Thoracic aorta (tissue), 2 donors: ENCODE measurements around the gene ANKRD17. TPM values are rescaled to one million over a fixed set of nuclear protein-coding genes. Genes with fewer than 3 reads are reported as not detected.
"Not testable (repeated sequence)": the region's sequence is repeated elsewhere in the genome, so short reads cannot be mapped to it uniquely, and the experiment has no call there.

Source experiments
- ATAC-seq: fragments of 150-250 bp; one replicate; pipeline ENCODE4 v1.8.0; 2017; ENCODE audit warnings: low read depth; ENCODE audit not compliant: insufficient number of reproducible peaks, low FRiP score
- DNase-seq: peaks from one replicate; pipeline ENCODE4 v3.0.0-alpha.2; 2020; ENCODE audit warnings: low spot score
- H3K27ac ChIP-seq, 2 donors: fragments of 200-600 bp; sonication (generic); 1 replicate in 1 of 2; 2 replicates in 1 of 2; pipeline ENCODE4 v1.5.1; 2016; ENCODE audit warnings: mild to moderate bottlenecking in 2 of 2, moderate library complexity in 2 of 2
- H3K27me3 ChIP-seq: fragments of 200-600 bp; sonication (generic); replicated peaks from 2 replicates; pipeline ENCODE4 v1.6.0; 2016; ENCODE audit warnings: mild to moderate bottlenecking; ENCODE audit not compliant: insufficient read depth
- H3K36me3 ChIP-seq: fragments of 200-600 bp; sonication (generic); one replicate; pipeline ENCODE4 v1.5.1; 2016
- H3K4me1 ChIP-seq, 2 donors: fragments of 200-600 bp; sonication (generic); 1 replicate in 1 of 2; 2 replicates in 1 of 2; pipeline versions ENCODE4 v1.5.1 to v1.6.0; 2016; ENCODE audit warnings: low read depth in 2 of 2, mild to moderate bottlenecking in 1 of 2; ENCODE audit not compliant: control insufficient read depth in 1 of 2
- H3K4me3 ChIP-seq: fragments of 200-600 bp; sonication (generic); 2 replicates; pipeline ENCODE4 v1.5.1; 2016; ENCODE audit warnings: mild to moderate bottlenecking
- H3K9me3 ChIP-seq: fragments of 200-600 bp; sonication (generic); 2 replicates; pipeline ENCODE4 v1.5.1; 2016
- total RNA-seq, 2 donors: library from RNA; depleted of rRNA; stranded (reverse); fragments of >200 nt; gene quantifications; one replicate each; pipeline versions ENCODE4 v1.1.0 to v1.2.3, GENCODE V29; 2016
- TF ChIP-seq, protein P1 (sequence below): fragments of 200-600 bp; sonication (generic); IDR thresholded peaks from one replicate; pipeline ENCODE4 v1.5.1; 2019; ENCODE audit warnings: antibody characterized with exemption

ANKRD17 gene, protein sequence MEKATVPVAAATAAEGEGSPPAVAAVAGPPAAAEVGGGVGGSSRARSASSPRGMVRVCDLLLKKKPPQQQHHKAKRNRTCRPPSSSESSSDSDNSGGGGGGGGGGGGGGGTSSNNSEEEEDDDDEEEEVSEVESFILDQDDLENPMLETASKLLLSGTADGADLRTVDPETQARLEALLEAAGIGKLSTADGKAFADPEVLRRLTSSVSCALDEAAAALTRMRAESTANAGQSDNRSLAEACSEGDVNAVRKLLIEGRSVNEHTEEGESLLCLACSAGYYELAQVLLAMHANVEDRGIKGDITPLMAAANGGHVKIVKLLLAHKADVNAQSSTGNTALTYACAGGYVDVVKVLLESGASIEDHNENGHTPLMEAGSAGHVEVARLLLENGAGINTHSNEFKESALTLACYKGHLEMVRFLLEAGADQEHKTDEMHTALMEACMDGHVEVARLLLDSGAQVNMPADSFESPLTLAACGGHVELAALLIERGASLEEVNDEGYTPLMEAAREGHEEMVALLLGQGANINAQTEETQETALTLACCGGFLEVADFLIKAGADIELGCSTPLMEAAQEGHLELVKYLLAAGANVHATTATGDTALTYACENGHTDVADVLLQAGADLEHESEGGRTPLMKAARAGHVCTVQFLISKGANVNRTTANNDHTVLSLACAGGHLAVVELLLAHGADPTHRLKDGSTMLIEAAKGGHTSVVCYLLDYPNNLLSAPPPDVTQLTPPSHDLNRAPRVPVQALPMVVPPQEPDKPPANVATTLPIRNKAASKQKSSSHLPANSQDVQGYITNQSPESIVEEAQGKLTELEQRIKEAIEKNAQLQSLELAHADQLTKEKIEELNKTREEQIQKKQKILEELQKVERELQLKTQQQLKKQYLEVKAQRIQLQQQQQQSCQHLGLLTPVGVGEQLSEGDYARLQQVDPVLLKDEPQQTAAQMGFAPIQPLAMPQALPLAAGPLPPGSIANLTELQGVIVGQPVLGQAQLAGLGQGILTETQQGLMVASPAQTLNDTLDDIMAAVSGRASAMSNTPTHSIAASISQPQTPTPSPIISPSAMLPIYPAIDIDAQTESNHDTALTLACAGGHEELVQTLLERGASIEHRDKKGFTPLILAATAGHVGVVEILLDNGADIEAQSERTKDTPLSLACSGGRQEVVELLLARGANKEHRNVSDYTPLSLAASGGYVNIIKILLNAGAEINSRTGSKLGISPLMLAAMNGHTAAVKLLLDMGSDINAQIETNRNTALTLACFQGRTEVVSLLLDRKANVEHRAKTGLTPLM (N-terminal part only)
- total RNA-seq: 10 to 100 TPM; 49.3 to 58.8 TPM

DNA sequence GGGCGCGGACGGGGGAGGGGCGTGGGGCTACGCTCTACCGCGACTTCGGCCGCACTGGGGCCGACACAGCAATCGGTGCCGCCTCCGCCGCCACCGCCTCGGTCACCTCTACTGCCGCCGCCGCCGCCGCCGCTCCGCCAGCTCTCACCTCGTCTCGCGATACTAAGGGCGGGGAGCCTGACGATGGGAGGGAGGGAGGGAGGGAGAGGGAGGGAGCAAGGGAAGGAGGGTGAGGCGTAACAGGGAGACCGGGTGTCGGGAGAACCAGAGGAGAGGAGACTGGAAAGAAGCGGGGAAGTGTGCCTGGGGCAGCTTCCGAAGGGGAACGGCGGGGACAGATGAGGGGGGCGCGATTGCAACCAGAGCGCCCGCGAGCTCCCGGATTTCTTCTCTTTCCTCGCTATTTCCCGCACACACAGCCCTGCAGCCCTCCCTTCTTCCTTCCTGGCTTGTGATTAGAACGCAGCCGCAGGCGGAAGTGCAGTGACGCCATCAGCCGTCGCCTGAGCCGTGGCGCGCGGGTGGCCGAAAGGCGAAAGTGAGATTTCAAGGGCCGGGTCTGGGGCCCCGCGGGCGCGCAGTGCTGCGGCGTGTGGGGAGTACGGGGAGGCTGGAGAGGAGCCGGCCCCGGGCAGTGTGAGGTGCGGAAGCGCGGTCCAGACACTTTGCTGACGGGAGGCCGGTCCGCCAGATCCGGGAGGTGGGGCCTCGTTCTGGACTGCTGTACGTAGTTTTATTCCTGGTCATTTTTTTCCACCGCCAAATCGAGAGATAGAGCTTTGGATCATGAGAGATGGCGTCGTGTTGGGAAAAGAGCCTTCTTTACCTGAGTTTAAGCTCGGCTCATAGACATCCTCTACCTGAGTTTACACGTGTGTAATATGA lies at the start of gene ANKRD17:
Gene ANKRD17 (minus strand): TSS at position 113 of the 885 bp plus-strand sequence. CDS start 130 bp downstream, outside the sequence.
- ATAC-seq (peak; percentile 96), DNase-seq (peak; percentile 74)
- H3K36me3 ChIP-seq: no peaks in the 10 kb centered on the region
- H3K4me3 ChIP-seq: peak within 1 kb of the TSS; percentile 79
- TF ChIP-seq, protein P1, sequence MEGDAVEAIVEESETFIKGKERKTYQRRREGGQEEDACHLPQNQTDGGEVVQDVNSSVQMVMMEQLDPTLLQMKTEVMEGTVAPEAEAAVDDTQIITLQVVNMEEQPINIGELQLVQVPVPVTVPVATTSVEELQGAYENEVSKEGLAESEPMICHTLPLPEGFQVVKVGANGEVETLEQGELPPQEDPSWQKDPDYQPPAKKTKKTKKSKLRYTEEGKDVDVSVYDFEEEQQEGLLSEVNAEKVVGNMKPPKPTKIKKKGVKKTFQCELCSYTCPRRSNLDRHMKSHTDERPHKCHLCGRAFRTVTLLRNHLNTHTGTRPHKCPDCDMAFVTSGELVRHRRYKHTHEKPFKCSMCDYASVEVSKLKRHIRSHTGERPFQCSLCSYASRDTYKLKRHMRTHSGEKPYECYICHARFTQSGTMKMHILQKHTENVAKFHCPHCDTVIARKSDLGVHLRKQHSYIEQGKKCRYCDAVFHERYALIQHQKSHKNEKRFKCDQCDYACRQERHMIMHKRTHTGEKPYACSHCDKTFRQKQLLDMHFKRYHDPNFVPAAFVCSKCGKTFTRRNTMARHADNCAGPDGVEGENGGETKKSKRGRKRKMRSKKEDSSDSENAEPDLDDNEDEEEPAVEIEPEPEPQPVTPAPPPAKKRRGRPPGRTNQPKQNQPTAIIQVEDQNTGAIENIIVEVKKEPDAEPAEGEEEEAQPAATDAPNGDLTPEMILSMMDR: peak; percentile 46
- H3K9me3 ChIP-seq: no peaks in the 10 kb centered on the region
- peak within 1 kb of the TSS; percentile 89 to 98 for H3K27ac ChIP-seq
- peaks cover 25 to 45% of the 10 kb centered on the region in 2 donors for H3K4me1 ChIP-seq
- no peaks in the 10 kb centered on the region for H3K27me3 ChIP-seq

DNA sequence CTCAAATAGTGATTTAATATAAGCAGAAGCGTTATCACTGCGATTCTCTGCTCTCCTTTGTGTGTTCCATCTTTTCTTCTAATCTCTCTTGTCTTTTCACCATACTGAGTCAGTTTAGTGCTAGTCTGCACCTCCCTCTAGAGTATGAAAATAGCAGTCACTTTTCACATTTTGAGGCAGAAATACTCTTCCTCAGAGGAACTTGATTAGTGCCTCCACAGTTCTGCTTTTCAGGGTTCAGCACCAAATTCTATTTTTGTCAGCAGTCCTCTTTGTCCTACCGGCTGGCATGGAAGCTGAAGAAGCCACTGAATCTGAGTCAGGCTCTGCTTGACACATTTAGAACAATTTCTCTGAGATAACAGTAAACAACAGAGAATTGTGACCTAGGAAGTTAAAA lies 49.7 kb upstream of the ANKRD17 start:
- H3K9me3 ChIP-seq: no peaks in the 10 kb centered on the region
- TF ChIP-seq, protein P1: no peak
- H3K36me3 ChIP-seq: no peaks in the 10 kb centered on the region
- H3K4me1 ChIP-seq: no peaks in the 10 kb centered on the region
- ATAC-seq (no peak), DNase-seq (no peak)
- H3K4me3 ChIP-seq: no peak overlapping the region
- H3K27ac ChIP-seq: no peak overlapping the region
- H3K27me3 ChIP-seq: no peaks in the 10 kb centered on the region

DNA sequence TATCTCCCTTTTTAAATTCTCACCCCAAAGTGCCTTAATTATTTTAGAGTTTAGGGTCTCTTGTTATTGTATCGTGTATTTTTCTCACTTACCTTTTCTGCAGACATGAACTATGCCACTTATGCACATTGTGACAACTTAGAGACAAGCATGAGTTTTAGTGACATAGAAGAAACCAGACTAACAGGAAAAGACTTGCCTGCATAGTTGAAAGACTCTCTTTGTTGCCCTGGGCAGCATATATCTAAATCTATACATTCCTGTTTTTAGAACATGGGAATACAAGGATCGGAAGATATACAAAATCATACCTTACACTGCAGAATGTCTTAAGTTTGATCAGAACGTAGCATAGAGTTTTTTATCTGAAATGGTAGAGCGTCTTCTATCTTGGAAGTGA lies 45.1 kb upstream of the ANKRD17 start:
- Histone ChIP-seq H3K27me3 (no peaks in the 10 kb centered on the region), H3K4me3 (no peak overlapping the region), H3K27ac (no peak overlapping the region), H3K36me3 (no peaks in the 10 kb centered on the region), H3K4me1 (no peaks in the 10 kb centered on the region), H3K9me3 (no peaks in the 10 kb centered on the region)
- no peak for ATAC-seq
- TF ChIP-seq, protein P1: no peak
- no peak for DNase-seq

DNA sequence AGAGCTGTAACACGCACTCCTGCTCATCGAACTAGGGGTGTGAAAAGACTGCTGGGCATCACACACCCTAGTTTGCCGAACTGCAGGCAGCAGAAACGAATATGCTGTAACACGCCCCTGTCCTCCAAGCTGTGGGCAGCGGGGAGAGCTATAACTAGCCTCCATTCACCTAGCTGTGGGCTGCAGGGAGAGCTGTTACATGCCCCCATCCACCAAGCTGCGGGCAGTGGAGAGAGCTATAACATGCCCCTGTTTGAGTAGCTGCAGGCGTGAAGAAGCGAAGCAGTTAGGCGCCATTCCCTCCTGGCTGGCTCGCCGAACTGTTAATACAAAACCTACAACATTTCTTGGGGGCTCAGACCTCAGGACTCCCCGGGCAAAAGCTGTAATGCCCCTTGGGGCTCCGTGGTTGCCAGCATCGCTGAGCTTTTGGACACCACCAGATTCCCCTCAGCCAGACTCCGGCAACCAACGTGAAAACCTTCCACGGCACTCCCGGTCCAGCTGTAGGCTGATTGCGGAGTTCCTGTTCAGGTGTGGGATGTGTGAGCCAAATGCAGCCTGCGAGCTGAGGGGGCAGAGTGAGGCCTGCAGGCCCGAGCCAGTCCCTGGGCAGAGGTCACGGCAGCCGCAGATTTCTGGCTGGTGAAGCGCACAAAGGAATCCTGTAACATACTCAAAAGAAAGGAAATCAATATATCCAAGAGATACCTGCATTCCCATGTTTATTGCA lies 41.1 kb upstream of the ANKRD17 start:
- H3K4me1 ChIP-seq: no peaks in the 10 kb centered on the region
- no peak overlapping the region for H3K27ac ChIP-seq
- ATAC-seq: no peak
- TF ChIP-seq, protein P1: no peak
- peaks cover 9% of the 10 kb centered on the region for H3K9me3 ChIP-seq
- no peaks in the 10 kb centered on the region for H3K27me3 ChIP-seq
- H3K36me3 ChIP-seq: no peaks in the 10 kb centered on the region
- DNase-seq: no peak
- H3K4me3 ChIP-seq: no peak overlapping the region

DNA sequence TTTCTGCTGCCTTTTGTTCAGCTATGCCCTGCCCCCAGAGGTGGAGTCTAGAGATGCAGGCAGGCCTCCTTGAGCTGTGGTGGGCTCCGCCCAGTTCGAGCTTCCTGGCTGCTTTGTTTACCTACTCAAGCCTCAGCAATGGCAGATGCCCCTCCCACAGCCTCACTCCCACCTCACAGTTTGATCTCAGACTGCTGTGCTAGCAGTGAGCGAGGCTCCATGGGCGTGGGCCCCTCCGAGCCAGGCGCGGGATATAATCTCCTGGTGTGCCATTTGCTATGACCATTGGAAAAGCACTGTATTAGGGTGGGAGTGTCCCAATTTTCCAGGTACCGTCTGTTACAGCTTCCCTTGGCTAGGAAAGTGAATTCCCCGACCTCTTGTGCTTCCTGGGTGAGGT lies 34.1 kb upstream of the ANKRD17 start:
- not testable (repeated sequence) for H3K4me3 ChIP-seq, H3K27ac ChIP-seq, H3K36me3 ChIP-seq, ATAC-seq, H3K27me3 ChIP-seq, H3K4me1 ChIP-seq, DNase-seq
- peaks cover 22% of the 10 kb centered on the region for H3K9me3 ChIP-seq
